IMR-90 (cell line): ENCODE measurements around the gene PGF. TPM values are rescaled to one million over a fixed set of nuclear protein-coding genes. Genes with fewer than 3 reads are reported as not detected.

ENCODE experiments used
- ATAC-seq: fragments of 200-7000 bp; cut with Tn5 transposase; 2 replicates; pipeline ENCODE4 v1.9.1; 2020; ENCODE audit warnings: low read depth, mild to moderate bottlenecking, moderate library complexity
- BruUV-seq: library from RNA; stranded (reverse); fragments of 400-500 nt; replicated peaks from 2 replicates; lab custom pipeline; 2021; lab: Mats Ljungman, UMichigan
- CTCF ChIA-PET: fragments of 300-600 bp; formaldehyde crosslinking; extraction: SDS; loops from one replicate; lab custom pipeline; 2021; ENCODE audit warnings: antibody characterized with exemption; lab: Yijun Ruan, JAX
- POLR2A ChIA-PET: fragments of 300-600 bp; sonication (Branson Sonifier 250); formaldehyde crosslinking; loops from one replicate; lab custom pipeline; 2022; ENCODE audit warnings: antibody characterized with exemption; ENCODE audit not compliant: unreplicated experiment; lab: Charles Lee
- DNase-seq: peaks from one replicate; pipeline ENCODE4 v3.0.0; 2013
- H2AFZ ChIP-seq: replicated peaks from 2 replicates; pipeline ENCODE3; 2013; ENCODE audit warnings: low read length, mild to moderate bottlenecking; ENCODE audit not compliant: poor library complexity
- H2AK5ac ChIP-seq: 2 replicates; pipeline ENCODE4 v1.6.1; 2013; ENCODE audit warnings: low read depth, low read length, inconsistent platforms
- H2AK9ac ChIP-seq: replicated peaks from 2 replicates; pipeline ENCODE3; 2013; ENCODE audit warnings: mild to moderate bottlenecking, low read depth, low read length, moderate library complexity; ENCODE audit not compliant: poor library complexity
- H2BK120ac ChIP-seq: 2 replicates; pipeline ENCODE4 v1.6.1; 2013; ENCODE audit warnings: low read depth, low read length, inconsistent platforms
- H2BK15ac ChIP-seq: 3 replicates; pipeline ENCODE4 v1.6.1; 2013; ENCODE audit warnings: low read depth, low read length, inconsistent platforms
- H2BK20ac ChIP-seq: 2 replicates; pipeline ENCODE4 v1.6.1; 2013; ENCODE audit warnings: low read depth, mild to moderate bottlenecking, inconsistent platforms, low read length, moderate library complexity
- H2BK5ac ChIP-seq: 2 replicates; pipeline ENCODE4 v1.6.1; 2013; ENCODE audit warnings: mild to moderate bottlenecking, low read depth, low read length, inconsistent platforms; ENCODE audit not compliant: poor library complexity, severe bottlenecking
- H3K14ac ChIP-seq: replicated peaks from 2 replicates; pipeline ENCODE4 v1.6.1; 2013; ENCODE audit warnings: low read depth, low read length, inconsistent platforms
- H3K18ac ChIP-seq: 2 replicates; pipeline ENCODE4 v1.6.1; 2013; ENCODE audit warnings: low read depth, low read length, control low read depth
- H3K23ac ChIP-seq: 2 replicates; pipeline ENCODE4 v1.6.1; 2013; ENCODE audit warnings: low read depth, low read length, inconsistent platforms
- H3K27ac ChIP-seq: 2 replicates; pipeline ENCODE4 v1.5.1; 2013; ENCODE audit warnings: mild to moderate bottlenecking, control low read depth, low read length; ENCODE audit not compliant: insufficient read depth
- H3K27me3 ChIP-seq: 2 replicates; pipeline ENCODE4 v1.6.1; 2013; ENCODE audit warnings: low read length; ENCODE audit not compliant: control insufficient read depth, insufficient read depth
- H3K36me3 ChIP-seq: 2 replicates; pipeline ENCODE4 v1.6.1; 2013; ENCODE audit warnings: low read length, mixed read lengths; ENCODE audit not compliant: control insufficient read depth, insufficient read depth
- H3K4ac ChIP-seq: 2 replicates; pipeline ENCODE4 v1.6.1; 2013; ENCODE audit warnings: low read depth, low read length, inconsistent platforms
- H3K4me1 ChIP-seq: 2 replicates; pipeline ENCODE4 v1.6.1; 2013; ENCODE audit warnings: low read length, mixed read lengths; ENCODE audit not compliant: control insufficient read depth, insufficient read depth
- H3K4me2 ChIP-seq: 2 replicates; pipeline ENCODE4 v1.6.1; 2013; ENCODE audit warnings: low read depth, mild to moderate bottlenecking, control low read depth, low read length, moderate library complexity
- H3K4me3 ChIP-seq: 2 replicates; pipeline ENCODE4 v1.5.1; 2013; ENCODE audit warnings: low read depth, mild to moderate bottlenecking, control low read depth, low read length, moderate library complexity; ENCODE audit not compliant: insufficient read depth
- H3K56ac ChIP-seq: 2 replicates; pipeline ENCODE4 v1.6.1; 2013; ENCODE audit warnings: low read length, inconsistent platforms; ENCODE audit not compliant: insufficient read depth; ENCODE audit errors: extremely low read depth
- H3K79me1 ChIP-seq, 2 experiments: 2 replicates each; pipeline ENCODE4 v1.6.1; 2013; ENCODE audit warnings: low read length in 2 of 2, inconsistent platforms in 1 of 2, low read depth in 1 of 2
- H3K9ac ChIP-seq: 2 replicates; pipeline ENCODE4 v1.6.1; 2013; ENCODE audit warnings: low read depth, low read length, control low read depth
- H3K9me1 ChIP-seq: 2 replicates; pipeline ENCODE4 v1.6.1; 2013; ENCODE audit warnings: low read length, inconsistent platforms; ENCODE audit not compliant: insufficient read depth
- H3K9me3 ChIP-seq: 2 replicates; pipeline ENCODE4 v1.6.1; 2013; ENCODE audit warnings: low read length; ENCODE audit not compliant: control insufficient read depth, insufficient read depth
- H4K20me1 ChIP-seq: 2 replicates; pipeline ENCODE4 v1.6.1; 2013; ENCODE audit warnings: low read length, inconsistent platforms; ENCODE audit not compliant: insufficient read depth
- H4K5ac ChIP-seq: 2 replicates; pipeline ENCODE4 v1.6.1; 2013; ENCODE audit warnings: mild to moderate bottlenecking, low read depth, low read length, control low read depth
- H4K8ac ChIP-seq, 2 experiments: 2 replicates each; pipeline ENCODE4 v1.6.1; 2013; ENCODE audit warnings: low read depth in 2 of 2, low read length in 2 of 2, control low read depth in 1 of 2, inconsistent platforms in 1 of 2
- H4K91ac ChIP-seq: 2 replicates; pipeline ENCODE4 v1.6.1; 2013; ENCODE audit warnings: low read depth, low read length, inconsistent platforms; ENCODE audit not compliant: insufficient read depth
- BHLHE40 ChIP-seq: fragments of 150-350 bp; IDR thresholded peaks from 2 replicates; pipeline ENCODE4 v1.6.1; 2016; ENCODE audit warnings: mild to moderate bottlenecking, low read depth, low read length
- CTCF ChIP-seq: conservative IDR thresholded peaks from 2 replicates; pipeline ENCODE4 v1.5.1; 2012; ENCODE audit warnings: mild to moderate bottlenecking, low read depth, low read length, improper control_type of control experiment
- ELK1 ChIP-seq: fragments of 150-350 bp; IDR thresholded peaks from 2 replicates; pipeline ENCODE4 v1.6.1; 2016; ENCODE audit warnings: low read depth, mild to moderate bottlenecking, low read length, moderate library complexity, borderline replicate concordance
- MAFK ChIP-seq: IDR thresholded peaks from 2 replicates; pipeline ENCODE4 v1.6.1; 2012; ENCODE audit warnings: low read depth, low read length, improper control_type of control experiment
- MAZ ChIP-seq: IDR thresholded peaks from 2 replicates; pipeline ENCODE4 v1.6.1; 2012; ENCODE audit warnings: low read depth, mild to moderate bottlenecking, low read length, improper control_type of control experiment, moderate library complexity, borderline replicate concordance
- MXI1 ChIP-seq: IDR thresholded peaks from 2 replicates; pipeline ENCODE4 v1.6.1; 2012; ENCODE audit warnings: low read depth, mild to moderate bottlenecking, low read length, moderate library complexity, borderline replicate concordance
- RAD21 ChIP-seq: IDR thresholded peaks from 2 replicates; pipeline ENCODE4 v1.6.1; 2012; ENCODE audit warnings: low read length, improper control_type of control experiment
- RCOR1 ChIP-seq: IDR thresholded peaks from 2 replicates; pipeline ENCODE4 v1.6.1; 2012; ENCODE audit warnings: mild to moderate bottlenecking, low read length, improper control_type of control experiment; ENCODE audit not compliant: insufficient replicate concordance
- WGBS, 2 experiments: methylation state at CpG; one replicate each; pipeline versions ENCODE4 v1.1.5 to v1.1.7; 2013; ENCODE audit warnings: missing lambda C conversion rate in 2 of 2; ENCODE audit not compliant: insufficient read length in 1 of 2; ENCODE audit errors: extremely low coverage in 2 of 2; 5-methylcytosine and 5-hydroxymethylcytosine counted together
- dilution Hi-C: fragments of 300-500 bp; cut with HindIII; formaldehyde crosslinking; loops from one replicate; pipeline ENCODE4 v1.14.3; 2018; ENCODE audit warnings: low sequenced_read_pairs; ENCODE audit not compliant: unreplicated experiment
- in situ Hi-C: fragments of 300-500 bp; cut with MboI; formaldehyde crosslinking; loops from 3 replicates; pipeline ENCODE4 v1.14.3; 2019; ENCODE audit warnings: low sequenced_read_pairs, inconsistent platforms, mixed read lengths
- intact Hi-C: fragments of 100-400 bp; cut with micrococcal nuclease; formaldehyde crosslinking; loops from 2 replicates; pipeline ENCODE4 v1.10.0; 2022
- polyA plus RNA-seq, 3 experiments: library from polyadenylated mRNA; depleted of rRNA; stranded (reverse); fragments of >200 nt; gene quantifications; 2 replicates each; pipeline ENCODE4 v1.2.3, GENCODE V29; 2012; ENCODE audit warnings: low replicate concordance in 1 of 3
- total RNA-seq: library from RNA; depleted of rRNA; stranded (reverse); fragments of >200 nt; gene quantifications from 2 replicates; pipeline ENCODE4 v1.2.3, GENCODE V29; 2012

PGF gene
- total and polyA plus RNA-seq, 2 of the 4 experiments (the other 2 are of a cell fraction) = 0.36 to 0.39 TPM

DNA sequence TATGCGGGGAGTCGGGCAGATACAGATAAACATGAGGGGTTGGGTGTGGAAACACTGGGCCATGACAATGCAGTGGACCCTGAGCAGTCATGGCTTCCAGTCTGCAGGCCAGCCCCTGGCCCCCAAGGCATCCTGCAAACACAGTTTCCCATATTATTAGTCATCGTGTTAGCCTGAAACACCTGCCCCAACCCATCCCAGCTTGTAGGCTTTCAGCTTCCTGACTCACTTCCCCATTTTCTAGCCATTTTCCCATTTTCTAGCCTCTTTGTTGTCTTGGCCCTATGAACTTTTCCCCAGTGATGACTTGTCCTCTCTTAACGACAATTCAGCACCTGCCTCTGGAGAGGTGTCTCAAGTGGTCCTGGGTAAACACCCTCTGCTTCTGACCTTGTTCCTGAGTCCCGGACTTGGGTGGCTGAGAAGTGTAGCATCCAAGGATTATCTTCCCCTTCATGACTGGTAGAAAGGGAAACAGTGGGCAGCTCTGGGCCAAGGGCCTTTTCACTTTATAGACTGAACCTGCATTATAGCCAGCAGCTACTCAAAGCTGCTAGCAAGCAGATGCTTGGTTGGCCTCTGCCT, 4.3 kb upstream of the PGF start:
- Histone ChIP-seq H4K8ac (no peak overlapping the region), H3K4me2 (no peak overlapping the region), H2BK15ac (no peak overlapping the region), H3K18ac (no peak overlapping the region), H3K9me1 (no peaks in the 10 kb centered on the region), H4K20me1 (no peaks in the 10 kb centered on the region), H3K14ac (no peak overlapping the region), H2BK120ac (no peak overlapping the region), H3K79me1 (no peaks in the 10 kb centered on the region), H3K4me3 (no peak overlapping the region), H4K91ac (no peak overlapping the region), H2BK5ac (no peak overlapping the region), H3K4ac (no peak overlapping the region), H3K23ac (no peak overlapping the region), H2AK9ac (no peak overlapping the region), H2AK5ac (no peak overlapping the region), H3K36me3 (no peaks in the 10 kb centered on the region), H3K9ac (no peak overlapping the region), H3K27ac (no peak overlapping the region), H3K56ac (no peak overlapping the region), H4K5ac (no peak overlapping the region), H3K9me3 (no peaks in the 10 kb centered on the region), H2AFZ (no peak overlapping the region), H3K4me1 (peaks cover 3% of the 10 kb centered on the region; the same call in 1 of the 2 replicates), H2BK20ac (no peak overlapping the region), H3K27me3 (peaks cover 31% of the 10 kb centered on the region)
- ChIA-PET CTCF (no interaction called here), POLR2A (no interaction called here)
- dilution Hi-C loops (no loop called here), in situ Hi-C loops (no loop called here), intact Hi-C loops (no loop called here)
- DNase-seq = no peak
- WGBS, 2 experiments = 90% methylated on average over 1 of the region's 5 CpGs; no CpG with 5 or more reads in 1 of the 2 experiments
- BruUV-seq = no TSS peak
- no peak for ATAC-seq
- TF ChIP-seq MAFK (no peak), BHLHE40 (no peak), RCOR1 (no peak), MAZ (no peak), CTCF (no peak), ELK1 (no peak), RAD21 (no peak), MXI1 (no peak)
